HepG2 (cell line): ENCODE measurements around the gene COX4I2. TPM values are rescaled to one million over a fixed set of nuclear protein-coding genes. Genes with fewer than 3 reads are reported as not detected.

Experiments used
- ATRX ChIP-seq: sonication (generic); formaldehyde crosslinking; IDR thresholded peaks from 2 replicates; pipeline ENCODE4 v1.4.0; 2020; ENCODE audit warnings: missing genetic modification reagents, borderline replicate concordance
- FLYWCH1 ChIP-seq: sonication (generic); formaldehyde crosslinking; IDR thresholded peaks from 2 replicates; pipeline ENCODE4 v1.8.1; 2023; ENCODE audit warnings: mild to moderate bottlenecking, missing genetic modification reagents
- GATAD1 ChIP-seq: IDR thresholded peaks from 2 replicates; pipeline ENCODE4 v1.6.1; 2016; ENCODE audit warnings: missing genetic modification reagents, missing compliant biosample characterization
- GMEB1 ChIP-seq: sonication (generic); formaldehyde crosslinking; IDR thresholded peaks from 2 replicates; pipeline ENCODE4 v1.5.1; 2020; ENCODE audit warnings: missing genetic modification reagents, mild to moderate bottlenecking, borderline replicate concordance
- HOXA7 ChIP-seq: sonication (generic); formaldehyde crosslinking; IDR thresholded peaks from 2 replicates; pipeline ENCODE4 v1.8.1; 2022; ENCODE audit warnings: mild to moderate bottlenecking, missing genetic modification reagents, moderate library complexity
- NCOA2 ChIP-seq: sonication (generic); formaldehyde crosslinking; IDR thresholded peaks from 2 replicates; pipeline ENCODE4 v1.8.0; 2022; ENCODE audit warnings: inconsistent platforms
- SCMH1 ChIP-seq: sonication (generic); formaldehyde crosslinking; IDR thresholded peaks from 2 replicates; pipeline ENCODE4 v1.9.0; 2021; ENCODE audit warnings: missing genetic modification reagents, mild to moderate bottlenecking, borderline replicate concordance
- SRY ChIP-seq: sonication (generic); formaldehyde crosslinking; IDR thresholded peaks from 2 replicates; pipeline ENCODE4 v1.8.0; 2022; ENCODE audit warnings: mild to moderate bottlenecking, missing genetic modification reagents
- WIZ ChIP-seq: sonication (generic); formaldehyde crosslinking; IDR thresholded peaks from 2 replicates; pipeline ENCODE4 v1.5.1; 2020; ENCODE audit warnings: mild to moderate bottlenecking, missing genetic modification reagents
- ZFP36L1 ChIP-seq: sonication (generic); formaldehyde crosslinking; IDR thresholded peaks from 2 replicates; pipeline ENCODE4 v1.8.0; 2022; ENCODE audit warnings: mild to moderate bottlenecking, missing genetic modification reagents, moderate library complexity
- ZNF546 ChIP-seq: sonication (generic); formaldehyde crosslinking; conservative IDR thresholded peaks from 2 replicates; pipeline ENCODE4 v1.8.1; 2023; ENCODE audit warnings: mild to moderate bottlenecking, missing genetic modification reagents
- ZNF558 ChIP-seq: sonication (generic); formaldehyde crosslinking; IDR thresholded peaks from 2 replicates; pipeline ENCODE4 v1.9.0; 2022; ENCODE audit warnings: mild to moderate bottlenecking, missing genetic modification reagents, borderline replicate concordance
- ZNF652 ChIP-seq: IDR thresholded peaks from 2 replicates; pipeline ENCODE4 v1.6.1; 2016; ENCODE audit warnings: low read depth, borderline replicate concordance
- ZNF782 ChIP-seq: sonication (generic); formaldehyde crosslinking; IDR thresholded peaks from 2 replicates; pipeline ENCODE4 v1.4.0; 2020; ENCODE audit warnings: missing genetic modification reagents, mild to moderate bottlenecking, borderline replicate concordance
- ZNF891 ChIP-seq: sonication (generic); formaldehyde crosslinking; IDR thresholded peaks from 2 replicates; pipeline ENCODE4 v1.5.0; 2020; ENCODE audit warnings: mild to moderate bottlenecking, missing genetic modification reagents
- polyA plus RNA-seq, 8 experiments: library from polyadenylated mRNA; depleted of rRNA in 3 of 8; stranded (reverse) in 7 of 8; unstranded in 1 of 8; fragments of >200 nt; fragmentation: Illumina TruSeq in 4 of 8; extraction: Trizol in 4 of 8; gene quantifications; 2 replicates each; pipeline versions ENCODE4 v1.2.1 to v1.2.3, GENCODE V29; 2011 to 2016; ENCODE audit warnings: low read depth in 4 of 8, missing spikeins in 1 of 8, mixed read lengths in 1 of 8; ENCODE audit not compliant: insufficient read depth in 1 of 8
- total RNA-seq, 5 experiments: library from RNA; depleted of rRNA; stranded (reverse); fragments of >200 nt; fragmentation: Illumina TruSeq; extraction: Trizol; gene quantifications; 2 replicates each; pipeline ENCODE4 v1.2.3, GENCODE V29; 2016; ENCODE audit warnings: low read depth in 1 of 5
- TF ChIP-seq, protein P1 (sequence below): sonication (generic); formaldehyde crosslinking; IDR thresholded peaks from 2 replicates; pipeline ENCODE4 v1.4.0; 2020; ENCODE audit warnings: missing genetic modification reagents
- TF ChIP-seq, protein P2 (sequence below): sonication (generic); formaldehyde crosslinking; IDR thresholded peaks from 2 replicates; pipeline ENCODE4 v1.5.0; 2020; ENCODE audit warnings: missing genetic modification reagents, mild to moderate bottlenecking, borderline replicate concordance
- TF ChIP-seq, protein P3 (sequence below): sonication (generic); formaldehyde crosslinking; IDR thresholded peaks from 2 replicates; pipeline ENCODE4 v1.8.0; 2022; ENCODE audit warnings: missing genetic modification reagents, mild to moderate bottlenecking, borderline replicate concordance
- TF ChIP-seq, protein P4 (sequence below): sonication (generic); formaldehyde crosslinking; IDR thresholded peaks from 2 replicates; pipeline ENCODE4 v1.5.0; 2020; ENCODE audit warnings: mild to moderate bottlenecking, missing genetic modification reagents

Gene COX4I2
- total and polyA plus RNA-seq, 2 of the 13 experiments (the other 11 are each of a cell fraction or from before 2014, with no cell fraction given), result 1.1 TPM; not detected in 1

GRCh38 chr20:31661625-31662371 is 24.1 kb downstream of the COX4I2 start (continued):
- TF ChIP-seq, protein P1, sequence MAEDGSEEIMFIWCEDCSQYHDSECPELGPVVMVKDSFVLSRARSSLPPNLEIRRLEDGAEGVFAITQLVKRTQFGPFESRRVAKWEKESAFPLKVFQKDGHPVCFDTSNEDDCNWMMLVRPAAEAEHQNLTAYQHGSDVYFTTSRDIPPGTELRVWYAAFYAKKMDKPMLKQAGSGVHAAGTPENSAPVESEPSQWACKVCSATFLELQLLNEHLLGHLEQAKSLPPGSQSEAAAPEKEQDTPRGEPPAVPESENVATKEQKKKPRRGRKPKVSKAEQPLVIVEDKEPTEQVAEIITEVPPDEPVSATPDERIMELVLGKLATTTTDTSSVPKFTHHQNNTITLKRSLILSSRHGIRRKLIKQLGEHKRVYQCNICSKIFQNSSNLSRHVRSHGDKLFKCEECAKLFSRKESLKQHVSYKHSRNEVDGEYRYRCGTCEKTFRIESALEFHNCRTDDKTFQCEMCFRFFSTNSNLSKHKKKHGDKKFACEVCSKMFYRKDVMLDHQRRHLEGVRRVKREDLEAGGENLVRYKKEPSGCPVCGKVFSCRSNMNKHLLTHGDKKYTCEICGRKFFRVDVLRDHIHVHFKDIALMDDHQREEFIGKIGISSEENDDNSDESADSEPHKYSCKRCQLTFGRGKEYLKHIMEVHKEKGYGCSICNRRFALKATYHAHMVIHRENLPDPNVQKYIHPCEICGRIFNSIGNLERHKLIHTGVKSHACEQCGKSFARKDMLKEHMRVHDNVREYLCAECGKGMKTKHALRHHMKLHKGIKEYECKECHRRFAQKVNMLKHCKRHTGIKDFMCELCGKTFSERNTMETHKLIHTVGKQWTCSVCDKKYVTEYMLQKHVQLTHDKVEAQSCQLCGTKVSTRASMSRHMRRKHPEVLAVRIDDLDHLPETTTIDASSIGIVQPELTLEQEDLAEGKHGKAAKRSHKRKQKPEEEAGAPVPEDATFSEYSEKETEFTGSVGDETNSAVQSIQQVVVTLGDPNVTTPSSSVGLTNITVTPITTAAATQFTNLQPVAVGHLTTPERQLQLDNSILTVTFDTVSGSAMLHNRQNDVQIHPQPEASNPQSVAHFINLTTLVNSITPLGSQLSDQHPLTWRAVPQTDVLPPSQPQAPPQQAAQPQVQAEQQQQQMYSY, result 0 out of 2 replicates have a peak, but pooled peaks have one; percentile 46
- no peak for TF ChIP-seq ZNF546 (CRISPR knock-in tag)
- TF ChIP-seq, protein P2, sequence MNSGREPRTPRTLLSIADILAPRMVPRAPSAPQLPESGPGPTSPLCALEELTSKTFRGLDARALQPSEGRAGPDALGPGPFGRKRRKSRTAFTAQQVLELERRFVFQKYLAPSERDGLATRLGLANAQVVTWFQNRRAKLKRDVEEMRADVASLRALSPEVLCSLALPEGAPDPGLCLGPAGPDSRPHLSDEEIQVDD (CRISPR knock-in tag), result peak; percentile 79; the same call in 1 of the 2 replicates
- TF ChIP-seq FLYWCH1, result no peak
- no peak for TF ChIP-seq ZFP36L1
- TF ChIP-seq, protein P3, sequence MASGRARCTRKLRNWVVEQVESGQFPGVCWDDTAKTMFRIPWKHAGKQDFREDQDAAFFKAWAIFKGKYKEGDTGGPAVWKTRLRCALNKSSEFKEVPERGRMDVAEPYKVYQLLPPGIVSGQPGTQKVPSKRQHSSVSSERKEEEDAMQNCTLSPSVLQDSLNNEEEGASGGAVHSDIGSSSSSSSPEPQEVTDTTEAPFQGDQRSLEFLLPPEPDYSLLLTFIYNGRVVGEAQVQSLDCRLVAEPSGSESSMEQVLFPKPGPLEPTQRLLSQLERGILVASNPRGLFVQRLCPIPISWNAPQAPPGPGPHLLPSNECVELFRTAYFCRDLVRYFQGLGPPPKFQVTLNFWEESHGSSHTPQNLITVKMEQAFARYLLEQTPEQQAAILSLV (CRISPR knock-in tag), result peak; percentile 95
- peak; percentile 85 for TF ChIP-seq SRY
- TF ChIP-seq GATAD1, result peak; percentile 53
- peak; percentile 43; the same call in 1 of the 2 replicates for TF ChIP-seq WIZ (CRISPR knock-in tag)
- 0 out of 2 replicates have a peak, but pooled peaks have one; percentile 89 for TF ChIP-seq ZNF558
- TF ChIP-seq ZNF782 (CRISPR knock-in tag), result peak; percentile 76; the same call in 1 of the 2 replicates
- TF ChIP-seq ATRX (CRISPR knock-in tag), result no peak
- TF ChIP-seq ZNF652 (CRISPR knock-in tag), result no peak; the same call in 1 of the 2 replicates
- TF ChIP-seq, protein P4, sequence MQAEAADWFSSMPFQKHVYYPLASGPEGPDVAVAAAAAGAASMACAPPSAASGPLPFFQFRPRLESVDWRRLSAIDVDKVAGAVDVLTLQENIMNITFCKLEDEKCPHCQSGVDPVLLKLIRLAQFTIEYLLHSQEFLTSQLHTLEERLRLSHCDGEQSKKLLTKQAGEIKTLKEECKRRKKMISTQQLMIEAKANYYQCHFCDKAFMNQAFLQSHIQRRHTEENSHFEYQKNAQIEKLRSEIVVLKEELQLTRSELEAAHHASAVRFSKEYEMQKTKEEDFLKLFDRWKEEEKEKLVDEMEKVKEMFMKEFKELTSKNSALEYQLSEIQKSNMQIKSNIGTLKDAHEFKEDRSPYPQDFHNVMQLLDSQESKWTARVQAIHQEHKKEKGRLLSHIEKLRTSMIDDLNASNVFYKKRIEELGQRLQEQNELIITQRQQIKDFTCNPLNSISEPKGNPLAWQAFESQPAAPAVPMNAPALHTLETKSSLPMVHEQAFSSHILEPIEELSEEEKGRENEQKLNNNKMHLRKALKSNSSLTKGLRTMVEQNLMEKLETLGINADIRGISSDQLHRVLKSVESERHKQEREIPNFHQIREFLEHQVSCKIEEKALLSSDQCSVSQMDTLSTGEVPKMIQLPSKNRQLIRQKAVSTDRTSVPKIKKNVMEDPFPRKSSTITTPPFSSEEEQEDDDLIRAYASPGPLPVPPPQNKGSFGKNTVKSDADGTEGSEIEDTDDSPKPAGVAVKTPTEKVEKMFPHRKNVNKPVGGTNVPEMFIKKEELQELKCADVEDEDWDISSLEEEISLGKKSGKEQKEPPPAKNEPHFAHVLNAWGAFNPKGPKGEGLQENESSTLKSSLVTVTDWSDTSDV (CRISPR knock-in tag), result peak; percentile 65; the same call in 1 of the 2 replicates
- peak; percentile 86 for TF ChIP-seq ZNF891 (CRISPR knock-in tag)
- TF ChIP-seq NCOA2 (CRISPR knock-in tag), result 0 out of 2 replicates have a peak, but pooled peaks have one; percentile 23
- no peak for TF ChIP-seq SCMH1 (CRISPR knock-in tag)
- TF ChIP-seq GMEB1 (CRISPR knock-in tag), result peak; percentile 57; the same call in 1 of the 2 replicates
- no peak for TF ChIP-seq HOXA7 (CRISPR knock-in tag)
